PC-9 (cell line): Measurements from ENCODE around the gene ZNF587. TPM values are rescaled to one million over a fixed set of nuclear protein-coding genes. Genes with fewer than 3 reads are reported as not detected.

Experiments
- BruUV-seq: library from RNA; stranded (reverse); fragments of 400-500 nt; replicated peaks from 2 replicates; lab custom pipeline; 2021; lab: Mats Ljungman, UMichigan
- CTCF ChIA-PET: fragments of 300-600 bp; sonication (Branson Sonifier 250); formaldehyde crosslinking; loops from one replicate; lab custom pipeline; 2022; ENCODE audit warnings: antibody characterized with exemption; lab: Charles Lee
- POLR2A ChIA-PET: fragments of 300-600 bp; sonication (Branson Sonifier 250); formaldehyde crosslinking; loops from one replicate; lab custom pipeline; 2022; ENCODE audit warnings: antibody characterized with exemption; ENCODE audit not compliant: unreplicated experiment; lab: Charles Lee
- DNase-seq, 2 experiments: peaks; one replicate each; pipeline versions ENCODE4 v3.0.0 to v3.0.0-alpha.2; 2015 to 2022; ENCODE audit warnings: mixed read lengths in 1 of 2
- H2AFZ ChIP-seq: fragments of 200-600 bp; sonication (generic); 2 replicates; pipeline ENCODE4 v1.8.1; 2017; ENCODE audit warnings: antibody characterized with exemption
- H3F3A ChIP-seq: fragments of 200-600 bp; sonication (generic); 2 replicates; pipeline ENCODE4 v1.8.1; 2017; ENCODE audit warnings: antibody characterized with exemption, mild to moderate bottlenecking, low read depth; ENCODE audit not compliant: insufficient read depth
- H3K27ac ChIP-seq: fragments of 200-600 bp; sonication (generic); 2 replicates; pipeline ENCODE4 v1.6.1; 2016; ENCODE audit warnings: mixed run types
- H3K27me3 ChIP-seq: fragments of 200-600 bp; sonication (generic); 2 replicates; pipeline ENCODE4 v1.6.1; 2016; ENCODE audit warnings: low read depth, mixed run types; ENCODE audit not compliant: insufficient read depth
- H3K36me3 ChIP-seq: fragments of 200-600 bp; sonication (generic); 2 replicates; pipeline ENCODE4 v1.6.1; 2016; ENCODE audit warnings: low read depth, mixed run types
- H3K4me1 ChIP-seq: fragments of 200-600 bp; sonication (generic); replicated peaks from 2 replicates; pipeline ENCODE4 v1.6.1; 2016; ENCODE audit warnings: mixed run types; ENCODE audit not compliant: insufficient read depth
- H3K4me2 ChIP-seq: fragments of 200-600 bp; sonication (generic); 2 replicates; pipeline ENCODE4 v1.6.1; 2017; ENCODE audit warnings: mixed run types
- H3K4me3 ChIP-seq: fragments of 200-600 bp; sonication (generic); 2 replicates; pipeline ENCODE4 v1.6.1; 2016; ENCODE audit warnings: mixed run types
- H3K79me2 ChIP-seq: fragments of 200-600 bp; sonication (generic); 2 replicates; pipeline ENCODE4 v1.6.1; 2017; ENCODE audit warnings: low read depth, mixed run types
- H3K9me2 ChIP-seq: fragments of 200-600 bp; sonication (generic); 2 replicates; pipeline ENCODE4 v1.8.1; 2017; ENCODE audit warnings: mild to moderate bottlenecking; ENCODE audit not compliant: insufficient read depth
- H3K9me3 ChIP-seq: fragments of 200-600 bp; sonication (generic); 2 replicates; pipeline ENCODE4 v1.8.1; 2016; ENCODE audit warnings: low read depth; ENCODE audit not compliant: insufficient read depth
- H4K20me1 ChIP-seq: fragments of 200-600 bp; sonication (generic); 2 replicates; pipeline ENCODE4 v1.8.1; 2017; ENCODE audit not compliant: insufficient read depth
- EZH2 ChIP-seq: fragments of 200-600 bp; sonication (generic); IDR thresholded peaks from 2 replicates; pipeline ENCODE4 v1.8.0; 2017; ENCODE audit warnings: antibody characterized with exemption, low read depth
- intact Hi-C: fragments of 100-400 bp; cut with micrococcal nuclease; formaldehyde crosslinking; loops from one replicate; pipeline ENCODE4 v1.10.0; 2022; ENCODE audit not compliant: unreplicated experiment
- total RNA-seq: library from RNA; stranded (reverse); gene quantifications from 2 replicates; pipeline ENCODE4 v1.2.3, GENCODE V29; 2021
- TF ChIP-seq, protein P1 (sequence below): fragments of 200-600 bp; sonication (generic); conservative IDR thresholded peaks from 2 replicates; pipeline ENCODE4 v1.6.1; 2017; ENCODE audit warnings: mixed run types, antibody characterized with exemption, mild to moderate bottlenecking, moderate library complexity

Gene ZNF587
- total RNA-seq, 1 experiment from 2014 or later, result 68.0 TPM

GRCh38 chr19:57886046-57886445 lies 36.4 kb downstream of the ZNF587 start:
- no peak for TF ChIP-seq EZH2
- TF ChIP-seq, protein P1, sequence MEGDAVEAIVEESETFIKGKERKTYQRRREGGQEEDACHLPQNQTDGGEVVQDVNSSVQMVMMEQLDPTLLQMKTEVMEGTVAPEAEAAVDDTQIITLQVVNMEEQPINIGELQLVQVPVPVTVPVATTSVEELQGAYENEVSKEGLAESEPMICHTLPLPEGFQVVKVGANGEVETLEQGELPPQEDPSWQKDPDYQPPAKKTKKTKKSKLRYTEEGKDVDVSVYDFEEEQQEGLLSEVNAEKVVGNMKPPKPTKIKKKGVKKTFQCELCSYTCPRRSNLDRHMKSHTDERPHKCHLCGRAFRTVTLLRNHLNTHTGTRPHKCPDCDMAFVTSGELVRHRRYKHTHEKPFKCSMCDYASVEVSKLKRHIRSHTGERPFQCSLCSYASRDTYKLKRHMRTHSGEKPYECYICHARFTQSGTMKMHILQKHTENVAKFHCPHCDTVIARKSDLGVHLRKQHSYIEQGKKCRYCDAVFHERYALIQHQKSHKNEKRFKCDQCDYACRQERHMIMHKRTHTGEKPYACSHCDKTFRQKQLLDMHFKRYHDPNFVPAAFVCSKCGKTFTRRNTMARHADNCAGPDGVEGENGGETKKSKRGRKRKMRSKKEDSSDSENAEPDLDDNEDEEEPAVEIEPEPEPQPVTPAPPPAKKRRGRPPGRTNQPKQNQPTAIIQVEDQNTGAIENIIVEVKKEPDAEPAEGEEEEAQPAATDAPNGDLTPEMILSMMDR, result no peak
- Histone ChIP-seq H3K4me1 (0 out of 2 replicates have a peak, but pooled peaks cover 5% of the 10 kb centered on the region), H3K27ac (no peak overlapping the region), H3K27me3 (no peaks in the 10 kb centered on the region), H3K79me2 (peaks cover 52% of the 10 kb centered on the region), H3K36me3 (peaks cover 35% of the 10 kb centered on the region), H3F3A (peaks cover 6% of the 10 kb centered on the region; the same call in 1 of the 2 replicates), H2AFZ (no peak overlapping the region), H4K20me1 (no peaks in the 10 kb centered on the region), H3K9me3 (peaks cover 43% of the 10 kb centered on the region), H3K4me3 (no peak overlapping the region), H3K4me2 (no peak overlapping the region), H3K9me2 (no peaks in the 10 kb centered on the region)
- ChIA-PET CTCF (no interaction called here), POLR2A (interaction anchor here (0.6 kb wide), 1 partner anchor 94 kb away, joined by 7 read pairs; no protein-coding TSS in a partner anchor)
- intact Hi-C loops, result no loop called here
- no peak for DNase-seq
- BruUV-seq, result no TSS peak

DNA sequence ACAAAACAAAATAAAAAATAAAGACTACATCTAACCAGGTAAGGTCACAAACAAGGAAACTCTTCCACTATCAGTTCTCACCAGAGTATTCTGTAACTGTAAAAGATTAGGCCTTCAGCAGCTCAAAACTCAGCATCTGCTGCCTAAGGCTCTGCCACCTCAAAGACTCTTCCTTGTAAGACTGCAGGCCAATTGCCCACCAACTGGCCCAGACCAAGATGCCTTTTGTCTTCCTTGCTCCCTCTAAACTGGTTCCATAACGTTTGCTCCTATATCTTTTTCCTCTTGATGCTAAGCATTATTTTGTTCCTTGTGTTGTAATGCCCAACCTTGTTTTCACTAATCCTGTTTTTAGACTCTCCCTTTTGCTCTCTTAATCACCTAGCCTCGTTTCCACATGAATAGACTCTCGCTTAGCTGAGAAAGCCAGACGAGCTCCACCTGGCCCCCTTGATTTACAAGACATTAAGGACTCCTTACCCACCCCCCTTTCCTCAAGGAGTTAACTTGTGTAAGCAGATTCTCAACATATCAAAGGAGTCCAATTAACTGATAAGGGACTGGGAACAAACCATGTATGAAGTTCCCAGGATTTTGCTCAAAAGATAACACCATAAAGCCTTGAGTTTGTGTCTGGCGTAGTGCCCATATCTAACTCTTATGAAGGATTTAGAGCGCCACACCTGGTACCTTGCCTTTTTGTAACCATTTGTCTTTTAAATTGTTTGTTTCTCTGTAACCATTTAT lies 37.7 kb downstream of the ZNF587 start:
- H3K27me3 ChIP-seq, result no peaks in the 10 kb centered on the region
- CTCF ChIA-PET, result no interaction called here
- peaks cover 35% of the 10 kb centered on the region for H3K36me3 ChIP-seq
- no peak overlapping the region for H3K27ac ChIP-seq
- H2AFZ ChIP-seq, result no peak overlapping the region
- intact Hi-C loops, result no loop called here
- H3K79me2 ChIP-seq, result peaks cover 52% of the 10 kb centered on the region
- POLR2A ChIA-PET, result no interaction called here
- H3K4me2 ChIP-seq, result peak overlapping the region; percentile 86
- peak overlapping the region; percentile 89; the same call in 1 of the 2 replicates for H3K4me3 ChIP-seq
- no peaks in the 10 kb centered on the region for H4K20me1 ChIP-seq
- H3K9me3 ChIP-seq, result peaks cover 43% of the 10 kb centered on the region
- TF ChIP-seq, protein P1, result no peak
- TF ChIP-seq EZH2, result no peak
- H3K9me2 ChIP-seq, result no peaks in the 10 kb centered on the region
- H3F3A ChIP-seq, result peaks cover 6% of the 10 kb centered on the region; the same call in 1 of the 2 replicates
- no TSS peak for BruUV-seq
- H3K4me1 ChIP-seq, result 0 out of 2 replicates have a peak, but pooled peaks cover 5% of the 10 kb centered on the region
- DNase-seq, result no peak

DNA sequence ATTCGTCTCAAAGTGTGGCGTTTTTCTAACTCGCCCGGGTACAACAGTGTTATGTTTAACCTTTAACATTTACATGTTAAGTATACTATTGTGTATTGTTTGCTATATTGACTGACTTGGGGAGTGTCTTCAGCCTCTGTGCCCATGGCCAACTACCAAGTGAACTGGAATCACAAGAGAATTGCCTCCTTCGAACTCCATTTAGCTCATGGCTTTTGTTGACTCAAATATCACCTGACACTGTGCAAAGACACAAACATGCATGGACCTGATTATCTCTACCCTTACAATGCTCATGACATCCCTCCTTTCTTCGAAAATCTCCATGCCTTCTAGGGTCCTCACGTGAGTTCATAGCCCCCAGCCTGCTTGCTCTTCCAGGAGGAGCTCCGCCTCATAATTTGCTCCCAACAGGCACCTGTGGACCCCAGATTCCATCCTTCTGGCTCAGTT lies 38.5 kb downstream of the ZNF587 start:
- H3K9me2 ChIP-seq, result no peaks in the 10 kb centered on the region
- peak overlapping the region; percentile 86 for H3K4me2 ChIP-seq
- H3K79me2 ChIP-seq, result peaks cover 47% of the 10 kb centered on the region
- no peaks in the 10 kb centered on the region for H4K20me1 ChIP-seq
- H3K9me3 ChIP-seq, result peaks cover 44% of the 10 kb centered on the region
- peak overlapping the region; percentile 89 for H3K4me3 ChIP-seq
- peak overlapping the region; percentile 95 for H2AFZ ChIP-seq
- peaks cover 6% of the 10 kb centered on the region; the same call in 1 of the 2 replicates for H3F3A ChIP-seq
- H3K27me3 ChIP-seq, result no peaks in the 10 kb centered on the region
- DNase-seq, result no peak
- no peak overlapping the region for H3K27ac ChIP-seq
- POLR2A ChIA-PET, result no interaction called here
- CTCF ChIA-PET, result no interaction called here
- TF ChIP-seq, protein P1, result no peak
- TF ChIP-seq EZH2, result no peak
- BruUV-seq, result no TSS peak
- 0 out of 2 replicates have a peak, but pooled peaks cover 5% of the 10 kb centered on the region for H3K4me1 ChIP-seq
- peaks cover 30% of the 10 kb centered on the region for H3K36me3 ChIP-seq
- intact Hi-C loops, result no loop called here
